OCI-LY3 (cell line): ENCODE measurements around the gene NOL3.

Experiments used
- CTCF ChIP-seq: fragments of 200-600, 300-600 bp; sonication (generic); IDR thresholded peaks from 2 replicates; pipeline ENCODE4 v1.5.1; 2014; ENCODE audit warnings: antibody characterized with exemption, low read length, low read depth
- EZH2phosphoT487 ChIP-seq: fragments of 200-600 bp; shearing (Covaris generic); IDR thresholded peaks from 2 replicates; pipeline ENCODE4 v1.6.1; 2018; ENCODE audit warnings: antibody characterized with exemption, mixed run types, low read depth

DNA sequence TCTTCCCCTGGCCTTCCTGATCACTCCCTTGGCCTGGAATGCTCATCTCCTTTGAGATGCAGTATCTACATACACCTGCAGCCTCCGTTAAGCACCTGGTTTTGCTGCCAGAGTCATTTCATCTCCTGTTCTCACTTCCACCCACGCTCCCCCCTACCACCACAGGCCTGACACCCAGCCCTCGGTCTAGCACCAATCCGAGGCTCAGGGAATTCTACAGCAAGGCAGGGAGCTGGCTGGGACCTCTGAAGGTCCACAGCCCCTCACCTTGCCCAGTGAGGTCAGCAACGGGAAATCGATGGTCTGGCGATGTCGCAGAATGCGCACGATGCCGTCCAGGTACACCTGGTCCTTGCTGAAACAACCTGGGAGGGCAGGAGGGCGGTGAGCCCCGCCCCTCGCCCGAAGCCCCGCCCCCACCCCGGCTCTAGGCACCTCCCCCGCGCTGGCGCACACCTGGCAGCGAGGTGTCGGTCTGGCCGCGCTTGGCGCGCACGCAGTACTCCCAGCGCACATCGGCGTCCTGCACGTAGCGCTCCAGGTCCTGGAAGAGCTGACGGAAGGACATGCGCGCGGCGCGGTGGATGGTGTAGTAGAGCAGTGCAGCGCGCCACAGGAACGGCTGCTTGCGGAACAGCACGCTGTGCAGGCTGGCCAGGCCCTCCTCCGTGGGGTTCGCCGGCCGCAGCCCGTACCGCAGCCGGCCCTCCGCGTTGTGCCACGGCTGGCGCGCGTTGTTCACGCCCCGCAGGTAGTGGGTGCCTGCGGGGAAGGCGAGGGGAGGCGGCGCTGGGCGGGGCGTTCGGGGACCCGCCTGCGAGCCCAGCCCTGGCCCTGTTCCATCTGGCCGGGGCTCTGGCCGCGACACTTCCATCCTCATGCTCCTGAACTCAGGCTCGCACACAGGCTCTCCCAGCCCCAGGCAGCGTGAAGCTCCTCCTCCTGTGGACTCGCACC, 7.7 kb downstream of the NOL3 start:
- no peak for TF ChIP-seq CTCF
- no peak for TF ChIP-seq EZH2phosphoT487
